Type B pancreatic cell (in vitro differentiated cells): ENCODE results near the gene FXYD4. TPM values are rescaled to one million over a fixed set of nuclear protein-coding genes. Genes with fewer than 3 reads are reported as not detected.
"Not testable (repeated sequence)": the region's sequence is repeated elsewhere in the genome, so short reads cannot be mapped to it uniquely, and the experiment has no call there.

ENCODE experiments used
- DNase-seq: peaks from one replicate; pipeline ENCODE4 v3.0.0; 2021; ENCODE audit warnings: mixed read lengths; ENCODE audit not compliant: unreplicated experiment; ENCODE audit errors: extremely low spot score
- H3K27ac Mint-ChIP-seq: 2 replicates; pipeline ENCODE4 v1.8.0; 2021; ENCODE audit warnings: mild to moderate bottlenecking, mixed read lengths
- H3K27me3 Mint-ChIP-seq: 2 replicates; pipeline ENCODE4 v1.8.0; 2021; ENCODE audit warnings: mixed read lengths
- H3K36me3 Mint-ChIP-seq: 2 replicates; pipeline ENCODE4 v1.8.0; 2021; ENCODE audit warnings: mixed read lengths
- H3K4me1 Mint-ChIP-seq: one replicate; pipeline ENCODE4 v1.8.0; 2021; ENCODE audit warnings: mixed read lengths; ENCODE audit not compliant: unreplicated experiment
- H3K4me3 Mint-ChIP-seq: 2 replicates; pipeline ENCODE4 v1.8.0; 2021; ENCODE audit warnings: mild to moderate bottlenecking, mixed read lengths
- H3K9me3 Mint-ChIP-seq: 2 replicates; pipeline ENCODE4 v1.8.0; 2021; ENCODE audit warnings: mixed read lengths
- total RNA-seq: library from RNA; stranded (reverse); gene quantifications from 2 replicates; pipeline ENCODE4 v1.2.1, GENCODE V29; 2021; ENCODE audit warnings: low replicate concordance
- TF ChIP-seq, protein P1 (sequence below): fragments of 200-600 bp; sonication (generic); conservative IDR thresholded peaks from 2 replicates; pipeline ENCODE4 v1.5.0; 2021; ENCODE audit warnings: antibody characterized with exemption, mild to moderate bottlenecking

Gene FXYD4
- total RNA-seq, 1 donor from 2014 or later: 0.97 TPM

DNA sequence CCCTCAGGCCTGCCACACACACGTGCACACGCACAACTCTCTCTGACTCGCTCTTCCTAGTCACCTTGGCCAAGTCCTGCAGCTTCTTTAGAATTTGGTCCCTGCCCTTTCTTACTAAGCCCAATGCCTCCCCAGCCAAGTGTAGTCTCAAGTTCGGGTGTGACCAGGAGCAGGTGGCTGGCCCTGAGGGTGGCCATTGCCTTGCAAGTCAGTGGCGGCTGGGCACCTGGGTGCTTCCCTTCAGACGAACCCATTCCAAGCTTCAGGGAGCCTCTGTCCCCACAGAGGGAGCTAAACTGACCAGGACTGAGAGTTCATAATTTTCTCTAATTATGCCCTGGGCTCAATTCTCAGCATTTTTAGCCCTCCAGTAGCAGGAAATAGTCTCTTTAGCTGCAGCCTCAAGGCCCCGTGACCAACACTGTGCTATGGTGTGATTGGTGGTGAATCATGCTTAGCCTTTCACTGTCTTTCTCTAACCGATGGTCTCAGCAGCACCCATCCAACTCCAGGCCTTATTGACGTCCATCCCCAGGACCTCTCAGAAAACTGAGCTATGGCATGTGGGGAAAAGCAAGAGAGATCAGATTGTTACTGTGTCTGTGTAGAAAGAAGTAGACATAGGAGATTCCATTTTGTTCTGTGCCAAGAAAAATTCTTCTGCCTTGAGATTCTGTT is 34.7 kb upstream of the FXYD4 start:
- TF ChIP-seq, protein P1, sequence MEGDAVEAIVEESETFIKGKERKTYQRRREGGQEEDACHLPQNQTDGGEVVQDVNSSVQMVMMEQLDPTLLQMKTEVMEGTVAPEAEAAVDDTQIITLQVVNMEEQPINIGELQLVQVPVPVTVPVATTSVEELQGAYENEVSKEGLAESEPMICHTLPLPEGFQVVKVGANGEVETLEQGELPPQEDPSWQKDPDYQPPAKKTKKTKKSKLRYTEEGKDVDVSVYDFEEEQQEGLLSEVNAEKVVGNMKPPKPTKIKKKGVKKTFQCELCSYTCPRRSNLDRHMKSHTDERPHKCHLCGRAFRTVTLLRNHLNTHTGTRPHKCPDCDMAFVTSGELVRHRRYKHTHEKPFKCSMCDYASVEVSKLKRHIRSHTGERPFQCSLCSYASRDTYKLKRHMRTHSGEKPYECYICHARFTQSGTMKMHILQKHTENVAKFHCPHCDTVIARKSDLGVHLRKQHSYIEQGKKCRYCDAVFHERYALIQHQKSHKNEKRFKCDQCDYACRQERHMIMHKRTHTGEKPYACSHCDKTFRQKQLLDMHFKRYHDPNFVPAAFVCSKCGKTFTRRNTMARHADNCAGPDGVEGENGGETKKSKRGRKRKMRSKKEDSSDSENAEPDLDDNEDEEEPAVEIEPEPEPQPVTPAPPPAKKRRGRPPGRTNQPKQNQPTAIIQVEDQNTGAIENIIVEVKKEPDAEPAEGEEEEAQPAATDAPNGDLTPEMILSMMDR: no peak
- Mint-ChIP-seq H3K4me3 (peak overlapping the region; percentile 3), H3K27me3 (peaks cover 21% of the 10 kb centered on the region), H3K27ac (peak overlapping the region; percentile 65), H3K4me1 (peaks cover 5% of the 10 kb centered on the region), H3K36me3 (no peaks in the 10 kb centered on the region), H3K9me3 (no peaks in the 10 kb centered on the region)
- no peak for DNase-seq

DNA sequence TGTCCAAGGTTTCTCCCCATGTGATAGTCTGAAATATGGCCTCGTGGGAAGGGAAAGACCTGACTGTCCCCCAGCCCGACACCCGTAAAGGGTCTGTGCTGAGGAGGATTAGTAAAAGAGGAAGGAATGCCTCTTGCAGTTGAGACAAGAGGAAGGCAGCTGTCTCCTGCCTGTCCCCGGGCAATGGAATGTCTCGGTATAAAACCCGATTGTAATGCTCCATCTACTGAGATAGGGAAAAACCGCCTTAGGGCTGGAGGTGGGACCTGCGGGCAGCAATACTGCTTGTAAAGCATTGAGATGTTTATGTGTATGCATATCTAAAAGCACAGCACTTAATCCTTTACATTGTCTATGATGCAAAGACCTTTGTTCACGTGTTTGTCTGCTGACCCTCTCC is 33.9 kb upstream of the FXYD4 start:
- not testable (repeated sequence) for H3K27ac Mint-ChIP-seq, H3K4me1 Mint-ChIP-seq, H3K9me3 Mint-ChIP-seq, H3K36me3 Mint-ChIP-seq, H3K4me3 Mint-ChIP-seq, DNase-seq
- H3K27me3 Mint-ChIP-seq: peaks cover 21% of the 10 kb centered on the region

DNA sequence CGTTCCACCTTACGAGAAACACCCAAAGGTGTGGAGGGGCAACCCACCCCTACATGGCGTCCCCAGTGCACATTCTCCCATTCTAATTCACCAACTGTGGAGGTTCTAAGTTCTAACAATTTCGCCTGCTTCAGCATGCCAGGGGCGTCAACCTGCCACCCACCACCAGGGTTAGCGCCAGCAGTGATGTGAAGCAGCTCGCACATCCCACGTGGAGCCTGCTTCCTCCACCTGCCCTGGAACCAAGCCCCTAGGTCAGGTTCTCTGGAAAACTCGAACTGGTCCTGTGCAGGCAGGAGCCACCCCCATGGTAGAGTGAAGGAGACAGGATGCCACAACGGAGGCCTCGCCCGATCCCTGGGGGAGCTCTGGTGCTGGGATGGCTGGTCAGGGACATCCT is 33.3 kb upstream of the FXYD4 start:
- TF ChIP-seq, protein P1: peak; percentile 48
- Mint-ChIP-seq H3K4me1 (peaks cover 5% of the 10 kb centered on the region), H3K27ac (no peak overlapping the region), H3K4me3 (no peak overlapping the region), H3K36me3 (no peaks in the 10 kb centered on the region), H3K27me3 (peaks cover 21% of the 10 kb centered on the region), H3K9me3 (no peaks in the 10 kb centered on the region)
- DNase-seq: no peak

DNA sequence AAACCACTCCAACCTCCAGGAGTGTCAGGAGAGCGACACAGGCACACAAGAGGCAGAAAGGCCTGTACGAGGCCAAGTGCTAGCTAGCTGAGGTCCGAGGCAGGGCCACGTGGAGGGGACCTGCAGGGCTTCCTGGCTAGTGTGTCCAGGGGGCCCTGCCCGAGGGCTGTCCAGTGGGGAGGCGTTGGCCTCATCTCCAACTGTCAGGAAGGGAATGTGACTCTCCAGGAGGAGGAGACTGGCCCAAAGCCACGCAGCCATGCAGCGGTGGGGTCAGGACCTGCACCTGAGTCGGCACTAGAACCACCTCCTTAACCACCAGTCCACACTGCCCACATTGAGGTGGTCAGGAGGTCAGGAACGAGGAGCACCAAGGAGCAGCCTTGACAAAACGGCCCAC is 32.3 kb upstream of the FXYD4 start:
- Mint-ChIP-seq H3K9me3 (no peaks in the 10 kb centered on the region), H3K27ac (no peak overlapping the region), H3K36me3 (no peaks in the 10 kb centered on the region), H3K4me1 (peaks cover 5% of the 10 kb centered on the region), H3K27me3 (peaks cover 21% of the 10 kb centered on the region), H3K4me3 (no peak overlapping the region)
- DNase-seq: no peak
- TF ChIP-seq, protein P1: no peak

DNA sequence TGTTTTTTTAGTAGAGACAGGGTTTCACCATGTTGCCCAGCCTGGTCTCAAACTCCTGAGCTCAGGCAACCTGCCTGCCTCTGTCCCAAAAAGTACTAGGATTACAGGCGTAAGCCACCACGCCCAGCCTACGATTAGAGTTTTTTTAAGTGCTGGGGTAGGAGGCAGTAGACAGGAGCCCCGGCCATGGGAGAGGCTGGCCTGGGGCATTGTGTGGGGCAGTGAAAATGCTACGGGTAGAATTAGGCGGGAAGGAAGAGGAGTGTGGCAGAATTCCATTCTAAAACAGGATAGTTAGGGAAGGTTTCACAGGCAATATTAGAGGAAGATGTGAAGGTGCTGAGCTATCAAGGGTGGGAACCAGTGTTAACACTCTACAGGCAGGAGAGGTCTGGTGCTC is 31.3 kb upstream of the FXYD4 start:
- Mint-ChIP-seq H3K36me3 (no peaks in the 10 kb centered on the region), H3K4me1 (peaks cover 5% of the 10 kb centered on the region), H3K9me3 (no peaks in the 10 kb centered on the region), H3K27me3 (peaks cover 21% of the 10 kb centered on the region), H3K4me3 (no peak overlapping the region), H3K27ac (no peak overlapping the region)
- TF ChIP-seq, protein P1: no peak
- DNase-seq: no peak

DNA sequence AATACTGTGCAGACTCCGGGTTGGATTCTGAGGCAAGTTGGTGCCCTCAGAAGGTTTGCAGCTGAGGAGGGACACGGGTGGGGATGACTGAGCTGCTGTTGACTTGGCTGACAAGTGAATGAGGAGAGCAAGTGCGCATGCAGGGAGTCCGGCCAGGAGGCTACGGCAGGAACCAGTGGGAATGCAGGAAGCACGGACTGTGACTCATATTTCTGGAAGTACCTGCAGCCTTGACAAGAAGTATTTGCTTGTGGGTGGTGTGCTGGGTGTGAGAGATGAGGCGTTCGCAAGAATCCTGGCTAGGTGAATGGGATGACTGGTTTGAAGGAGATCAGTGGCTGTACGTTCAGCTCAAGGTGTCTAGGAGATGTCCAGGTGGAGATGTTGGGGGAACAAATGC is 30.8 kb upstream of the FXYD4 start:
- Mint-ChIP-seq H3K27me3 (peaks cover 21% of the 10 kb centered on the region), H3K27ac (peak overlapping the region; percentile 28), H3K9me3 (no peaks in the 10 kb centered on the region), H3K4me1 (peaks cover 5% of the 10 kb centered on the region), H3K4me3 (no peak overlapping the region), H3K36me3 (no peaks in the 10 kb centered on the region)
- DNase-seq: no peak
- TF ChIP-seq, protein P1: no peak
